ENCODE measurements around the gene CCDC27. TPM values are rescaled to one million over a fixed set of nuclear protein-coding genes. Genes with fewer than 3 reads are reported as not detected.

The CCDC27 gene
- total RNA-seq, 1 donor from 2014 or later, result not detected

GRCh38 chr1:3717715-3718601 is 34.3 kb upstream of the CCDC27 start:
- intact Hi-C loops (cut with micrococcal nuclease), result no loop called here

GRCh38 chr1:3718764-3719163 is 33.5 kb upstream of the CCDC27 start:
- intact Hi-C loops (cut with micrococcal nuclease), result no loop called here

GRCh38 chr1:3721955-3722465 is 30.2 kb upstream of the CCDC27 start:
- intact Hi-C loops (cut with micrococcal nuclease), result no loop called here

- intact Hi-C loops (cut with micrococcal nuclease), result no loop called here
Measured at GRCh38 chr1:3722846-3723245, 29.4 kb upstream of the CCDC27 start.

GRCh38 chr1:3724416-3725030 is 27.7 kb upstream of the CCDC27 start:
- intact Hi-C loops (cut with micrococcal nuclease), result loop anchor here (1.0 kb wide), 4 partner anchors 105 to 271 kb away; no protein-coding TSS in a partner anchor

- intact Hi-C loops (cut with micrococcal nuclease), result no loop called here
Measured at GRCh38 chr1:3725366-3725765, 26.9 kb upstream of the CCDC27 start.

GRCh38 chr1:3727042-3727824 is 25.0 kb upstream of the CCDC27 start:
- intact Hi-C loops (cut with micrococcal nuclease), result no loop called here

GRCh38 chr1:3727825-3728776 is 24.1 kb upstream of the CCDC27 start:
- intact Hi-C loops (cut with micrococcal nuclease), result no loop called here

GRCh38 chr1:3729594-3730542 is 22.4 kb upstream of the CCDC27 start:
- intact Hi-C loops (cut with micrococcal nuclease), result no loop called here

GRCh38 chr1:3730543-3731247 is 21.6 kb upstream of the CCDC27 start:
- intact Hi-C loops (cut with micrococcal nuclease), result no loop called here

GRCh38 chr1:3731583-3732433 is 20.4 kb upstream of the CCDC27 start:
- intact Hi-C loops (cut with micrococcal nuclease), result no loop called here

- intact Hi-C loops (cut with micrococcal nuclease), result no loop called here
Measured at GRCh38 chr1:3732434-3733093, 19.7 kb upstream of the CCDC27 start.

GRCh38 chr1:3733094-3733882 is 19.0 kb upstream of the CCDC27 start:
- intact Hi-C loops (cut with micrococcal nuclease), result no loop called here

- intact Hi-C loops (cut with micrococcal nuclease), result no loop called here
Measured at GRCh38 chr1:3733883-3734589, 18.2 kb upstream of the CCDC27 start.

- intact Hi-C loops (cut with micrococcal nuclease), result no loop called here
Measured at GRCh38 chr1:3734602-3735001, 17.6 kb upstream of the CCDC27 start.
